Measurements from ENCODE around the gene PACRGL. TPM values are rescaled to one million over a fixed set of nuclear protein-coding genes. Genes with fewer than 3 reads are reported as not detected.

Gene PACRGL
- total RNA-seq, 2 experiments from 2014 or later, result 10.5 to 10.9 TPM

DNA sequence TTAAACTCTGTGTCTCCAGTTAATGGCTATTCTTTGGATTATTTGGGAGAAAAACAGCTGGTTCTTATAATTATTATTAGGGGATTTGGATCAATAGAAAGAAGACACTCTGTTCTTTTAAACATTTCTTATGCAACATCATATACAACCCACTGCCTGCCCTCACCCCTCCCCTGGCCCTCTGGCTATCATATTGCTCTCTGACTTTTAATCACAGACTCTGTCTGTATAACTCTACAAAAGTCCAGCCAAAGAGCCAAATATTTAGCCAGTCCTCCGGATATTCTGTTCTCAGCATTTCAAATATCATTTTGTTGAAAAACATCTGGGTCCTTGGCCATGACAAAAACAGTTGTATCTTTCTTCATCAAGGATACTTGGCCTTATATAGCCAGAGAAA lies 19.0 kb upstream of the PACRGL start:
- ChIA-PET CTCF (no interaction called here), POLR2A (no interaction called here)
- Mint-ChIP-seq H3K36me3 (ENCODE audit: low read depth) (no peaks in the 10 kb centered on the region), H3K27ac (no peak overlapping the region), H3K4me1 (ENCODE audit: low read depth) (no peaks in the 10 kb centered on the region), H3K4me3 (no peak overlapping the region), H3K9me3 (ENCODE audit: insufficient read depth) (no peaks in the 10 kb centered on the region), H3K27me3 (ENCODE audit: low read depth) (peaks cover 9% of the 10 kb centered on the region)
- ATAC-seq (no peak), DNase-seq (no peak)

DNA sequence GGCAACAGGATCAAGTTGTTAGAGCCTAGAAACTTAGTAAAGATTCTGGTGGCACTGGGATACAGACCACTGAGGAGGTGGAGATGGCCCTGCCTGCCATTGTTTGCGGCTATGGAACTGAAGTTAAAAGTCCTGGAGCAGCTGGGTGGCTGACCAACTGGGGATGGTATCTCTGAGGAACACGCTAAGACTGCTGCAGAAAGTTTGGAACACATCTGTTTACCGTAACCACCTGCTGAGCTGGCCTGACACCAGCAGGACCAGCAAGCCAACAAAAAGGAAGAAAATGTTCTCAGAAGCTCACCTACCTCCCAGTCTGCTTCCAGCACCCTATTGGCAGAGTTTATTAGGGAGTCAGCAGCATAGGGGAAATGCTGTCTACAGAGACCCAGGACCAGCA lies 17.4 kb upstream of the PACRGL start:
- ATAC-seq (no peak), DNase-seq (no peak)
- H3K4me3 Mint-ChIP-seq, result no peak overlapping the region
- no peaks in the 10 kb centered on the region for H3K4me1 Mint-ChIP-seq (ENCODE audit: low read depth)
- ChIA-PET CTCF (interaction anchor here (2.8 kb wide), 1 partner anchor 266 kb away, joined by 16 read pairs; no protein-coding TSS in a partner anchor), POLR2A (no interaction called here)
- no peaks in the 10 kb centered on the region for H3K36me3 Mint-ChIP-seq (ENCODE audit: low read depth)
- H3K27me3 Mint-ChIP-seq (ENCODE audit: low read depth), result peaks cover 9% of the 10 kb centered on the region
- H3K9me3 Mint-ChIP-seq (ENCODE audit: insufficient read depth), result no peaks in the 10 kb centered on the region
- no peak overlapping the region for H3K27ac Mint-ChIP-seq

DNA sequence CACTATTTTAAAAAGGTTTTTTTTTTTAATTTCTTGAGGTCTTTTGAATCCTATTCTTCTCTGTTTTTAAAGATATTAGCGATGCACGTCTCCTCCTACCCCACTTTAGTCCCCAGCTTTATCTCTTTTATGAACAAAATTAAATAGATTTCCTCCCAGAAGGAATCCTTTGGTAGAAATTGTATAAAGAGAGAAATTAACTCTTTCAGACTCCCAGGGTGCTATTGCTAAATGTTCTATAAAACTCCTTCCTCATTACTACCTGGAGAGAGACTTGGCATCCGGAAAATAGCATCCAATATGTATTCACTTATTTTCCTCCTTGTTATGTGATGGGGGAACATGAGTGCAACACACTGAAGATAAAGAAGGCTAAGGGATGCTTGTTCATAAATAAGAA lies 16.5 kb upstream of the PACRGL start:
- ChIA-PET POLR2A (no interaction called here), CTCF (interaction anchor here (2.0 to 2.8 kb wide), 3 partner anchors 12 to 289 kb away, joined by 12 to 16 read pairs (median 14); no protein-coding TSS in a partner anchor)
- Mint-ChIP-seq H3K36me3 (ENCODE audit: low read depth) (no peaks in the 10 kb centered on the region), H3K9me3 (ENCODE audit: insufficient read depth) (no peaks in the 10 kb centered on the region), H3K4me3 (no peak overlapping the region), H3K27me3 (ENCODE audit: low read depth) (peaks cover 9% of the 10 kb centered on the region), H3K4me1 (ENCODE audit: low read depth) (no peaks in the 10 kb centered on the region), H3K27ac (no peak overlapping the region)
- DNase-seq, result no peak
- ATAC-seq, result no peak

DNA sequence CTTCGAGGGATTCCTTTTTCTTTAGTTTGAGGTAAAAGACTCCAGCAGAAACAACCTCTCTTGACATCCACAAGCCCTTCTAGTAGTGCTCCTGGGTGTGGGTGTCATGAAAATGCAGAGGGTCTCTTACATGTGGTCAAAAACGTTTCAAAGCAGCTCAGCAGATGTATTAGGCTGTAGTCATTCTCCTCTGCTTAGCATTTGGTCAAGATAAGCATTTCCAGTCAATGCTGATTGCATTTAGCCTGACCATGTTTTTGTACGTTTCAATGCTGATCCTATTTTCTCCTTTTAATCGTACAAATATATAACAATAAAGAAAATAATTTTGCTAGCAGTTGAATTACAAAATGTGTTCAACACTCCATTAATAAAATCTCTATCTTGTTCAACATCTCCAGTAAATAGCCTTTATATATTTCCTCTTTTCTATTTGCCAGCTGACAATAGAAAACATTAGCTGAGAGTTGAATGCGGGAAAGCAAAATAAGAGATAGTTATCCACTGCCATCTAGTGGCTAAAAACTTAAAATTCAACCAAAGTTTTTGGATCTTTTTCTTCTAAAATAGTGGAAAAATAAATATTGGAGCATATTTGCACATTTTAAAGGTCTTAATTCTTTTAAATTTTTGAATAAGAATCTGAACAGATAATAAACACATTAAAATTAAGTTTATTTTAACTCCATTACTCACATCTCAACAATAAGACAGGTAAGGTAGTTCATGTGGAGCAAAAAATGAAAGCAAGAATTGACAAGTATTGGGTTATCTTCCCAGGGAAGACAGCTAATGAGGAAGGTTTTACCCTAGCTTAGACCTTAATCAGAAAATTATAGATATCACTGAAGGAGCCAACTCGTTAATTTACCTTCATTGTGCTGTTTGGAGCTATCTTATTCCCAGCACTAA lies 15.2 kb upstream of the PACRGL start:
- Mint-ChIP-seq H3K27ac (no peak overlapping the region), H3K4me3 (no peak overlapping the region), H3K4me1 (ENCODE audit: low read depth) (no peaks in the 10 kb centered on the region), H3K9me3 (ENCODE audit: insufficient read depth) (no peaks in the 10 kb centered on the region), H3K36me3 (ENCODE audit: low read depth) (no peaks in the 10 kb centered on the region), H3K27me3 (ENCODE audit: low read depth) (peaks cover 11% of the 10 kb centered on the region)
- ATAC-seq (no peak), DNase-seq (no peak)
- POLR2A ChIA-PET, result no interaction called here
- CTCF ChIA-PET, result interaction anchor here (0.6 to 3.3 kb wide), 17 partner anchors 9 to 291 kb away, joined by 3 to 16 read pairs (median 5); partner anchors contain the start of gene PACRGL

DNA sequence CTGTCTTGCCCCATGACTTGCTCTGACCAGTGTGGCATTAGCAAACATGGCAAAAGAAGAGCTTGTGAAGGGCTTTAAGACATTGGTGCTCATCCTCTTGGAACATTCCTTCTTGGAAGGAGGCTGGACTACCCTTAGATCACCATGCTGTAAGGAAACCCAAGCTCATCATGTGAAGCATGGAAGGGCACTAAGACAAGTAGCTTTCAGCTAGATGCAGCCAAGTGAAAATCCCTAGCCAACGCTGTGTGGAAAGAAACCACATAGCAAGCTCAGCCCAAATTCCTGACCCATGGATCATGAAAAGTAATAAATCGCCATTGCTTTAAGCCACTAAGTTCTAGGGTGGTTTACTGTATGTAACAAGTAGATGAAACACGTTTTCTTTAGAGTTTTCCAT lies 12.4 kb upstream of the PACRGL start:
- ATAC-seq, result no peak

DNA sequence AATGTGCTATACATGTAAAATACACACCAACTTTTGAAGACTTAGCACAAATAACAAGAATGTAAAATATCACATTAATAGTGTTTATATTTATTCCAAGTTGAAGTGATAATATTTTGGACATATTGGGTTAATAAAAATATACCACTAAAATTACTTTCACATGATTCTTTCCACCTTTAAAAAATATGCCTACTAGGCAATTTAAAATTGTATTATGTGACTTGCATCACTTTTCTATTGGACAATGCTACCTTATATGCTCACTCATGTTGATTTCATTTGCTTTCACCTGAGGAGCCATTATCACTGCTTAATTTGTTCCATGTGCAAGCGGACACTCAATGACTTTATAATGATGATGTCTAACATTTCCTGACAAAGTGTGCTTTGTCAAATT lies 3.4 kb upstream of the PACRGL start:
- DNase-seq (no peak), ATAC-seq (no peak)
- ChIA-PET POLR2A (no interaction called here), CTCF (interaction anchor here (2.5 kb wide), 1 partner anchor 12 kb away, joined by 14 read pairs; no protein-coding TSS in a partner anchor)
- peaks cover 12% of the 10 kb centered on the region for H3K4me1 Mint-ChIP-seq (ENCODE audit: low read depth)
- no peak overlapping the region for H3K4me3 Mint-ChIP-seq
- no peaks in the 10 kb centered on the region for H3K36me3 Mint-ChIP-seq (ENCODE audit: low read depth)
- H3K27ac Mint-ChIP-seq, result no peak overlapping the region
- H3K9me3 Mint-ChIP-seq (ENCODE audit: insufficient read depth), result no peaks in the 10 kb centered on the region
- H3K27me3 Mint-ChIP-seq (ENCODE audit: low read depth), result no peaks in the 10 kb centered on the region

More for the DNA sequence above, 12.4 kb upstream of the PACRGL start:
- no peaks in the 10 kb centered on the region for H3K9me3 Mint-ChIP-seq (ENCODE audit: insufficient read depth)
- no peak overlapping the region for H3K4me3 Mint-ChIP-seq
- ChIA-PET CTCF (interaction anchor here (1.0 kb wide), 1 partner anchor 13 kb away, joined by 7 read pairs; the partner anchor contains the start of gene PACRGL), POLR2A (no interaction called here)
- H3K4me1 Mint-ChIP-seq (ENCODE audit: low read depth), result no peaks in the 10 kb centered on the region
- no peak overlapping the region for H3K27ac Mint-ChIP-seq
- DNase-seq, result no peak
- H3K27me3 Mint-ChIP-seq (ENCODE audit: low read depth), result peaks cover 13% of the 10 kb centered on the region
- no peaks in the 10 kb centered on the region for H3K36me3 Mint-ChIP-seq (ENCODE audit: low read depth)

DNA sequence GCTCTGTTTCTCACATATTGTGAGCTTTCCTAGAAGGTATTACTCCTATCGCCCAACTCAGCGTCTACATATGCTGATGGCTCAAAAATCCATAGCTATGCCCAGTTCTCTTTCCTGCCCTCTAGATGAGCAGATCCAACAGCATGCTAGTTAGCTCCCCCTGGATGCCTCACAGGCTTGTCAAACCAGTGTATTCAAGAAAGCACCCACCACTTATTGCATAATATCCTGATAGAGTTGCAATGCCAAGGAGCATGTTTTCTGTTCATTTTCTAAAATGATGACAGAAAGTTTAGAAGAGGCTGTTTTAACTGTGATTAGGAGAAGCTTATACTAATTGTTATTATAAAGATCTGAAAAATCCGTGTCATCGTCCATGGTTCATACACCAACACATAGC lies 1.9 kb upstream of the PACRGL start:
- H3K4me3 Mint-ChIP-seq, result no peak overlapping the region
- H3K27ac Mint-ChIP-seq, result no peak overlapping the region
- ChIA-PET POLR2A (no interaction called here), CTCF (interaction anchor here (2.2 kb wide), 1 partner anchor 13 kb away, joined by 10 read pairs; no protein-coding TSS in a partner anchor)
- H3K27me3 Mint-ChIP-seq (ENCODE audit: low read depth), result no peaks in the 10 kb centered on the region
- no peak for ATAC-seq
- no peaks in the 10 kb centered on the region for H3K9me3 Mint-ChIP-seq (ENCODE audit: insufficient read depth)
- no peak for DNase-seq
- H3K4me1 Mint-ChIP-seq (ENCODE audit: low read depth), result peaks cover 15% of the 10 kb centered on the region
- H3K36me3 Mint-ChIP-seq (ENCODE audit: low read depth), result no peaks in the 10 kb centered on the region

DNA sequence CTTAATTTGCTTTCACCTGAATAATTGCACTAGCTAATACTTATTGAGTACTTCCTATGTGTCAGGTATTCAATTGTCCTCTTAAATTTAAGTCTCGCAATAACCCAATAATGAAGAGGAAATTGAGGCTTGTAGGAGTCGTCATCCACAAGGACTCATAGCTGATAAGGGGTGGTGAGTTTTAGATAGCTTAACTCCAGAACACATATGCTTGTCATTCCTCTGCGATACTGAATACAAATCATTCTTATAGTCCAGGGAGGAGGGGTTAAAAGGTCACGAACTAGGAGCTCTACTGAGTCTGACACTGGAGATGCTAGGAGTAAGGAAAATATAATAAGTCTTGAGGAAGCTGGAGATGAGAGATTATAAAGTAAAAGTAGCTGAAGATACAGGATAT lies 1.4 kb upstream of the PACRGL start:
- DNase-seq (no peak), ATAC-seq (no peak)
- H3K27me3 Mint-ChIP-seq (ENCODE audit: low read depth), result no peaks in the 10 kb centered on the region
- no peak overlapping the region for H3K27ac Mint-ChIP-seq
- ChIA-PET POLR2A (no interaction called here), CTCF (interaction anchor here (2.2 kb wide), 1 partner anchor 14 kb away, joined by 10 read pairs; no protein-coding TSS in a partner anchor)
- no peaks in the 10 kb centered on the region for H3K36me3 Mint-ChIP-seq (ENCODE audit: low read depth)
- H3K9me3 Mint-ChIP-seq (ENCODE audit: insufficient read depth), result no peaks in the 10 kb centered on the region
- no peak overlapping the region for H3K4me3 Mint-ChIP-seq
- peaks cover 15% of the 10 kb centered on the region for H3K4me1 Mint-ChIP-seq (ENCODE audit: low read depth)

DNA sequence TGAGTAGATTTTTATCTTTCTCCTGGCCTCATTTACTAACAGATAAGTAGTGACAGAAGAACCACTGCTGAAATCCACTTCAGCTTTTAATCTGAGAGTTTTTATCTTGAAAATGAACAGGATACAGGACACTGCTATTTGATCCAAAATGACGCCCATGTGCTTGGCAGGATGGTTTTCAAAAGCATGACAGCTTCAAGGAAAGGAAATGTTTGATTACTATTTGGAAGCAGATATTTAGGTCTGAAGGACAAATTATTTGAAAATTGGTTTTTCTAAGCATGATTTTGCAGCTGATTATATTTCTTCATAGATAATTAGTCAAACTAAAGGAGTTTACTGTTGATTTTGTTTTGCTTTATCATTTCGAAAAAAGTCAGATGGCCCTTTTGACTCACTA lies 11.1 kb downstream of the PACRGL start:
- ChIA-PET CTCF (no interaction called here), POLR2A (no interaction called here)
- Mint-ChIP-seq H3K4me1 (ENCODE audit: low read depth) (no peaks in the 10 kb centered on the region), H3K9me3 (ENCODE audit: insufficient read depth) (no peaks in the 10 kb centered on the region), H3K27ac (no peak overlapping the region), H3K4me3 (no peak overlapping the region), H3K36me3 (ENCODE audit: low read depth) (peaks cover 30% of the 10 kb centered on the region), H3K27me3 (ENCODE audit: low read depth) (no peaks in the 10 kb centered on the region)
- ATAC-seq, result no peak
- DNase-seq, result no peak

DNA sequence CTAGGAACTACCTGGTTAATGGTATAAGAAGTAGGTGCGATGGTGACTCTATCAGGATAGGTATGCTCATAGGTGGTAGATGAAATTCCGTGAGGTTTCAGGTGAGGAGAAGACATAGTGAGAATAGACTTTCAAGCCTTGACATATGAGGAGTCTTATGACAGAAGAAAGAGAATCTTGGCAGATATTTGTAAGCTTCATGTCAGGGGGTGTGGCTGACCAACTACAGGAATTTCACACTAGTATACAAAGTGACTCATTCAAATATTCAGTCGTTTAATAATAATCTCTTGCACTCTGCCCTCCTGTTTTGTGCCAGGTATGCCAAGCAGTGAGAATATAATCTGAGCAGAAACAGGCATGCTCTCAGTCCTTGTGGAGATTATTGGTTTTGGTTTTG lies 22.8 kb downstream of the PACRGL start:
- H3K36me3 Mint-ChIP-seq (ENCODE audit: low read depth), result peaks cover 60% of the 10 kb centered on the region
- POLR2A ChIA-PET, result no interaction called here
- H3K9me3 Mint-ChIP-seq (ENCODE audit: insufficient read depth), result peaks cover 4% of the 10 kb centered on the region
- no peaks in the 10 kb centered on the region for H3K27me3 Mint-ChIP-seq (ENCODE audit: low read depth)
- DNase-seq, result no peak
- H3K27ac Mint-ChIP-seq, result no peak overlapping the region
- no peak overlapping the region for H3K4me3 Mint-ChIP-seq
- ATAC-seq, result no peak
- H3K4me1 Mint-ChIP-seq (ENCODE audit: low read depth), result no peaks in the 10 kb centered on the region
- CTCF ChIA-PET, result no interaction called here

DNA sequence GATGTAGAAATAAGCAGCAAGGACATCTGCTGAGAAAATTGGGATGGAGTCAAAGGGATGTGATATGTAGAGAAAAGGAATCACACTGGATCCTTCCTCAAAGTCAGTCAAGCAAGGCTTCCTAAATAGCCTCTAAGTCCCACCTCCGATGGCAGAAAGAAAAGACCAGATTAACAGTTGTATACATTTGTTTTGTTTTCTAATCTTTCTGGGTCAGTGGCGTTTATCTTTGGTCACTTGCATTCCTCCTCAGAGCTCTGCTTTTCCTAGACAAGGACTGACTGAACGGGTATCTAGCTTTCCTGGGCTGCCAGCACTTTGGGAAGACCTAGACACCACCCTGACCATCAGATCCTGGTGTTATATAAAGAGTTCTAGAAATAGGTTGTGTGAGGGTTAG lies 23.2 kb downstream of the PACRGL start:
- Mint-ChIP-seq H3K36me3 (ENCODE audit: low read depth) (peaks cover 55% of the 10 kb centered on the region), H3K4me1 (ENCODE audit: low read depth) (no peaks in the 10 kb centered on the region), H3K27me3 (ENCODE audit: low read depth) (no peaks in the 10 kb centered on the region), H3K4me3 (no peak overlapping the region), H3K27ac (no peak overlapping the region), H3K9me3 (ENCODE audit: insufficient read depth) (peaks cover 4% of the 10 kb centered on the region)
- ChIA-PET POLR2A (no interaction called here), CTCF (no interaction called here)
- DNase-seq (no peak), ATAC-seq (no peak)

DNA sequence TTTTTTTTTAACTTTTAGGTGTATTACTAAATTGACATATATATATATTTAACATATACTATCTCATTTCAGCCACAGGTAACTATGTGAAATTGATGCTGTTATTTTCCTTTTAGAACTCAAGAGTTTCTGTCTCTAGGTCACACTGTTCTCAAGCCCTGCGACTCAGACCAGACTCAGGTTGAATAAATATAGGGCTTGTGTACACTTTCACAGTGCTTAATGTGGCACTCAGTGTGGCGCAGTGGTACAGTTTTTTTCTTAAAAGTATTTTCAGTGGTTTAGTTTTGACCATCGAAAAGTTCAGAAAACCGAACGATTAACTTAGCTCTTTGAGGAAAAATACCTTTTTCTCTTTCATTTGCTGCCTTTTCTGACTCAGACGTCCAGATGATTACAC lies 24.7 kb downstream of the PACRGL start:
- no peaks in the 10 kb centered on the region for H3K4me1 Mint-ChIP-seq (ENCODE audit: low read depth)
- ATAC-seq, result no peak
- DNase-seq, result no peak
- POLR2A ChIA-PET, result no interaction called here
- H3K27ac Mint-ChIP-seq, result no peak overlapping the region
- H3K4me3 Mint-ChIP-seq, result no peak overlapping the region
- peaks cover 4% of the 10 kb centered on the region for H3K9me3 Mint-ChIP-seq (ENCODE audit: insufficient read depth)
- no peaks in the 10 kb centered on the region for H3K27me3 Mint-ChIP-seq (ENCODE audit: low read depth)
- CTCF ChIA-PET, result interaction anchor here (0.6 kb wide), 2 partner anchors 49 to 943 kb away, joined by 3 read pairs; no protein-coding TSS in a partner anchor
- H3K36me3 Mint-ChIP-seq (ENCODE audit: low read depth), result peaks cover 43% of the 10 kb centered on the region
